Right lobe of liver (tissue), 4 donors: ENCODE results near the gene MAPK8.

ENCODE experiments used
- POLR2A ChIP-seq: fragments of 450-650 bp; IDR thresholded peaks from one replicate; pipeline ENCODE4 v1.6.1; 2017; ENCODE audit warnings: antibody characterized with exemption, mild to moderate bottlenecking
- TF ChIP-seq, protein P1 (sequence below), 4 donors: fragments of 200-600 bp in 3 of 4; fragments of 450-650 bp in 1 of 4; IDR thresholded peaks; one replicate each; pipeline versions ENCODE4 v1.5.1 to v1.8.0; 2016 to 2022; ENCODE audit warnings: antibody characterized with exemption in 4 of 4, mild to moderate bottlenecking in 2 of 4
- donor health status: DM: no; HTN: no; CAD: no.
- donor health status: DM: no; HTN: no; CAD: no.
- donor health status: DM: no; HTN: yes; CAD: no.

DNA sequence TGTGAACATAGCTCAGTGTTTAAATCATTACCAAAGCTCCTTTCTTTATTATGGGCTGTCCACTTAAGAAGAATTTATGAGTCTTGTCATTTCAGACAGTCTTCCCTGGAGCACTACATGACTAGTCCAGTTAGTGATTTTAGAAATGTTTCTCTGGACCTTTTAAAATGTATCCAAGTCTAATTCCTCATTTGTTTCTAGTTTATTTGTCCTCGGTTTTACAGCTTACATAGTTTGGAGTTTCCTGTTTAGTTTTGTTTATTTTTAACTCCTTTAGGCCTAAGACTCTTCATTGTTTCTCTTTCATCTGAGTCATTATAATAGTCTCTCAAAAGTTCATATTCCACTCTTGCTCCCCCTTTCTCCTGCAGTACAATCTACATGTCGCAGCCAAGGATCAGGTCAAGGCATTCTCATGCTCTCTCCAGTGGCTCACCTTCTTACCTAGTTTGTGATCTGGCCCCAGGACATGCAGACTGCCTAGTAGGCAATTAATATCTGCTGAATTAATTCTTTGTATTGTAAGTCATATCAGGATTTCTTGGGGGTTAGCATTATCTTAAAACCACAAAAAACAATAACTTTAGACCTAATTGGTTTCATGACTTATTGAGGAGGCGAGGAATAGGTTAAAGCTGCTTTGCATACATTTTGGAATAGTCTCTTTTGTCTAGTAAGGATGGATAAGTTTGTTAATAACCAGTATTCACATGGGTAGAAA, 93.8 kb downstream of the MAPK8 start:
- TF ChIP-seq, protein P1, sequence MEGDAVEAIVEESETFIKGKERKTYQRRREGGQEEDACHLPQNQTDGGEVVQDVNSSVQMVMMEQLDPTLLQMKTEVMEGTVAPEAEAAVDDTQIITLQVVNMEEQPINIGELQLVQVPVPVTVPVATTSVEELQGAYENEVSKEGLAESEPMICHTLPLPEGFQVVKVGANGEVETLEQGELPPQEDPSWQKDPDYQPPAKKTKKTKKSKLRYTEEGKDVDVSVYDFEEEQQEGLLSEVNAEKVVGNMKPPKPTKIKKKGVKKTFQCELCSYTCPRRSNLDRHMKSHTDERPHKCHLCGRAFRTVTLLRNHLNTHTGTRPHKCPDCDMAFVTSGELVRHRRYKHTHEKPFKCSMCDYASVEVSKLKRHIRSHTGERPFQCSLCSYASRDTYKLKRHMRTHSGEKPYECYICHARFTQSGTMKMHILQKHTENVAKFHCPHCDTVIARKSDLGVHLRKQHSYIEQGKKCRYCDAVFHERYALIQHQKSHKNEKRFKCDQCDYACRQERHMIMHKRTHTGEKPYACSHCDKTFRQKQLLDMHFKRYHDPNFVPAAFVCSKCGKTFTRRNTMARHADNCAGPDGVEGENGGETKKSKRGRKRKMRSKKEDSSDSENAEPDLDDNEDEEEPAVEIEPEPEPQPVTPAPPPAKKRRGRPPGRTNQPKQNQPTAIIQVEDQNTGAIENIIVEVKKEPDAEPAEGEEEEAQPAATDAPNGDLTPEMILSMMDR (IDR thresholded peaks at IDR 0.05): no peak
- no peak for TF ChIP-seq POLR2A
